Measurements from ENCODE around the gene TAL1.

The TAL1 gene

GRCh38 chr1:47229031-47229885 lies 2.8 kb downstream of the TAL1 start:
- DNase-seq: no peak

DNA sequence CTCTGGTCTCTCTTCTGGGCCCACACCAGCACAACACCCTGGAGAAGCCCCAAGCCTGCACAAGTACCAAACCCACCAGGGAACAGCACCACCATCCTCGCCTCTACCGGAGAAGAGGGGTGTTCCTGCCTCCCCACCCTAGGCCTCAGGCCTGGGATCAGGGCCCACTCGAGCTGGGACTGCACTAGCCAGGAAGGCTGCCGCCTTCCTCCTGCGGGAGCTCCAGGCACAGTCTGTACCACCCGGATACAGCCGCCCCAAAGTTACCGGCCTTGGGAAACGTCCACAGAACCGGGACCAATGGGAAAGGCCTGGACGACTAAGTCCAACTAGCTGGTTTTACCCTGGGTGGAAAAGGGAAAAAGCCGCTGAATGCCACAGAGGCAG lies 3.4 kb downstream of the TAL1 start:
- DNase-seq: no peak

DNA sequence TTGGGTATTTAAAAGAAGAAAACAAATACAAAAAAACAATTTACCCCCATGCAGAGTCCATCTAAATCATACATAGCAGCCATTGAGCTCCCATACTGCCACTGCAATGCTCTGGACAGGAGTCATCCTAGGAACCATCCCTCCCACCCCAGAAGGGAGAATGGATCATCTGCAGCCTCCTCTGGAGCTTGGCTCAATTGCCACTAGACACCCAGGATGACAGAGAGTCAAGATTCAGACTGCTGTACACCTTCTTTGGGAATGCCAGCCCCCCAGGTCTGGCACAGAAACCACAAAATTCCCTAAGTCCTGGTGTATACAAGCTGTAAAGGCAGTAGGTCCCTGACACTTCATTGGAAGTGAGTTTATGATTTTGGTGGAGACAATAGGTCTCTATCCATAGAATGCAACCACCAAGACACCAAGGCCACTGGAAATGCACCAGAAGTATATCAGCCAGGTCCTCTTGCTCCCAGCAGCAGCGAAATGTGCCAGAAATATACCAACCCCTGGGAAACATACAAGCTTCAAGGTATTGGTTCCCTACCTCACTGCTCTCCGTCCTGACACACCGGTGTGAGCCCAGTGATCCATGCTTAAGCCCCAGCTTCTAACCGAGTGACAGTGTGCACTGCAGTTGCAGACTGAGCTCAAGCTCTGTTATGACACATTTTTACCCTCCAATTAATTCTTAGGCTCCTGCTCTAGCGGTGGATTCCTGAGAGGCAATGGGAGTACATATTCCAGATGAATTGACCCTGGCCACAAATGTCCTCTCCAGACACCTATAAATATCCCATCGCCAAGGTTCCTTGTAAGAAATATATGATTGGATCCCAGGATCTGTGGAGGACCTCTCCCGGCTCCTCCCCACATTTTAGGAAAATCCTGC lies 4.4 kb downstream of the TAL1 start:
- no peak for DNase-seq

DNA sequence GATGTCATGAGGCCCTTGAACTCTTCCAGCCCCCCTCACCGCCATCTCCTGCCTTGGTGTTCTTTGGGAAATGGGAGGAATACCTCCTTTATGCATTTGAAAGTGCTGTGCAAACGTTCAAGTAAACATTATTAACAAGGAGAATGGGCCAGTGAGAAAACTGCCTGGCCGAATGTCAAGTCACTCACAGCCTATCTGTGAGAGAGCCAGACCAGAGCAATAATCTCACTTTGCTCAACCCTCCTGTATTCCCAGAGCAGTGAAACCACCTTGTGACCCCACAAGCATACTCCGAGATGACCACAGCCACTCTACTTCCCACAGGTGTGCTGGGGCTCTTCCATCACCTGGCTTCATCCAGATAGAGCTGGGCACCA lies 5.2 kb downstream of the TAL1 start:
- no peak for DNase-seq

DNA sequence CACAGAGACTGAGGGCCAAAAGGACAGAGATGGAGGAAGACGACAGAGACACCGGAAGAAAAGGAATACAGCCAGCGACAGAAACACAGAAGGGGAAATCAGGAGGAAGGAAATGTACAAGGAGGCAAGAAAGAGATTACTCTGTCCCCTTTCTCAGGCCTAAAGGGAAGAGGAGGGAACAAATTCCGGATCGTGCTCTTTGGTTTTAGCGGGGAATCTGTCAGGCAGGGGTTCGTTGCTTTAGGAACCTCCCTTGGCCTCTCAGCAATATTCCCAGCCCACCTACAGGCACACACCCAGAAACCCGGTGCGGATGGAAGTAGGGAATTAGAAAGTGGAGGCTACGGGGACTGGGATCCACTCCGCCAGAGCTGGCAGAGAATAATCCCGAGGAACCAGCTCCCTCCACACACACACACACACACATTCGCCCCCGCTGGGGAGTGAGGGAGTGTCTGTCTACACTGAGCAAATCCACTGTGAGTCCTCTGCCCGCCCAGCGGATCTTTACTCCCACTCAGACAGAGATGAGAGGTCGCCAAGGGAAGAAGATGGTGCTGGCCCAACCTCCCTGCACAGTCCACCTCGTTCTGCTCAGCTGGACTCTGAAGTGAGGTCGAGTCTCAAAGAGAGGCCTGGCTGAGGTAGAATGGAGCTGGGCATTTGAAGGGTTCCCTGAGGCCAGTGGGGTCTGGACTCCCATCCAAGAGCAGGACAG lies 5.7 kb downstream of the TAL1 start:
- DNase-seq: no peak

GRCh38 chr1:47225430-47226100 lies 6.5 kb downstream of the TAL1 start:
- DNase-seq: no peak

DNA sequence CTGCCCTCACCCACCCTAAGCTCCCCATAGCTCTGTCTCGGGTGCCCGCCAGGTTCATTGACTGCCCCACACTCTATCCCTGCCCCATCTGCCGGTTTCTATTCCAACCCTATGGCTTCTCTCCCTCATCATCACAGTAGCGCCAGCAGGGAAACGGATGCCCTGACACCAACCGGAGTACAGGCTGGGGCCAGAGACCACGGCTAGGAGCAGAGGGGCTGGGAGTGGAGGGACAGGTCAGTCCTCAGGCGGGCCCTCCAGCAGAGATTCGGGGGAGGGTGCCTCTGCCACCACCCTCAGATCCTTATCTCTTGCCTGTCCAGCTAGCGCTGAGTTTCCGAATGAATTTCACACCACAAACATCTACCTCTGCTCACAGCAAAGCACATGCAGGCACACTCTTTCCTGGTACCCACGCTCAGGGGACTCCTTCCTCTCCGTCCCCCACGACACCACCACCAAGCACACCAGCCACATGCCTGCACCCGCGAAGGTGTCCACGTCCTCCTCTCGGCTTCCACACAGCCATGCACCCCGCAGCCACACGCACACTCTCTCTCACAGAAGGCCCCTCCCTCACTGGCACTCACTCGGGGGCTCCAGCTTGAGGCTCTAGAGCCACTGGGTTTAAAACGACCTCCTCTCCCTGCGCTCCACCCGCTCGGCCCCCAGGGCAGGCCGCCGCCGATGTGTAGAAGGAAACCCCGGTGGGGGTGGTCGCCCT lies 7.2 kb downstream of the TAL1 start:
- DNase-seq: no peak

- DNase-seq: no peak
These were observed 7.9 kb downstream of the TAL1 start for GRCh38 chr1:47223921-47224675.

DNA sequence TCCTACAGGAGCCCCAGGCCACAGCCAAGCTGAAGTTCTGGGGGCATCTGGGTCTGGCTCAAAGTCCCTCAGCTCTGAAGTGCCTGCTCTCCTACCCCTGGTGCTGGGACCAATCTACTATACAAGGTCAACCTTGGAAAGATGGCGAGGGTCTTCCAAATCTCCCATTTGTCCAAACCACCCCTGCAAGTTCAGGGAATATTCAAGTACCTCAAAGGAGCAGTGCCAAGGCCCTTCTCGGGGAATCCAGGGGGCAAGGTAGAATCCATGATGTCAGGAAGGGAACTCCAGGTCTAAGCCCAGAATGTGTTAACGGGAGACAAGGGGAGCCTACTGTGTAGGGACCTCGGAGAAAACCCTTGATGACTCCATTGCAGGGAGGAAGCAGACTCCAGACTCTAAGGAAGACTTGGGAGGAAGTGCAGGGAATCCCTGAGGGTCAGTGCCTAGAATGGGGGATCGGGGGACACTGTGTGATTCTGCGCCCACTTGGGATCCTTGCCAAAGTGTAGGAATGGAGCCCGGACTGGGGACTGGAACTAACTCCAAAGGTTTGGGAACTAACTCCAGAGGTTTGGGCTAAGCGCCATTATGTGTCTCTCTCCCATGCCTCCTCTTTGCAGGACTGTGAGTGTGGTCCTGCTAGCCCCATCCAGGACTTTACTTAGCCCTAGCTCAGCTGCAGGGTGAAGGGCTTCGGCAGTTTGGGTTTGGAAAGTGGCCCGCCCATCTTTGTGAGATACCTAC lies 8.7 kb downstream of the TAL1 start:
- DNase-seq: no peak

- no peak for DNase-seq
These were observed 9.5 kb downstream of the TAL1 start for GRCh38 chr1:47222476-47222875.

DNA sequence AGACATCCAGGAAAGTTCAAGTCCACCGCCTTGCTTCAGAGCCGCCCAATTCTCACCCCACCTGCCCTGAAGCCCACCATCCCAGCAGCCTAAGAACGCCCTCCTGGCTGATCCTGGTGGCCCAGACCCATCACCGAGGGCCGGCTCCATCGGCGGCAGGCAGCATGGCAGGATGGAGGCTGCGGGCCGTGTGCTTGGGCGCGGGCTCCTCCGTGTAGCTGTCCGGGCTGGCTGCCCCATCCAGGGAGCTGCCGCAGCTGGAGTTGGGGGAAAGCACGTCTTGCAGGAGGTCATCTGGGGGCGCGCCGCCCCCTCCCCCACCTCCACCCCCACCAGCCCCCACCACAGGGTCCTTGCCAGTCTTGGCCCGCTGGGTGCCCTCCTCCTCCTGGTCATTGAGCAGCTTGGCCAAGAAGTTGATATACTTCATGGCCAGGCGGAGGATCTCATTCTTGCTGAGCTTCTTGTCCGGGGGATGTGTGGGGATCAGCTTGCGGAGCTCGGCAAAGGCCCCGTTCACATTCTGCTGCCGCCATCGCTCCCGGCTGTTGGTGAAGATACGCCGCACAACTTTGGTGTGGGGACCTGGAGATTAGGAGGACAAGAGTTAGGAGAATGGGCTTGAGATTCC lies 12.3 kb downstream of the TAL1 start:
- DNase-seq: no peak

- DNase-seq: no peak
These were observed 13.0 kb downstream of the TAL1 start for GRCh38 chr1:47219001-47219400.

GRCh38 chr1:47216278-47217059 lies 15.6 kb downstream of the TAL1 start:
- no peak for DNase-seq

DNA sequence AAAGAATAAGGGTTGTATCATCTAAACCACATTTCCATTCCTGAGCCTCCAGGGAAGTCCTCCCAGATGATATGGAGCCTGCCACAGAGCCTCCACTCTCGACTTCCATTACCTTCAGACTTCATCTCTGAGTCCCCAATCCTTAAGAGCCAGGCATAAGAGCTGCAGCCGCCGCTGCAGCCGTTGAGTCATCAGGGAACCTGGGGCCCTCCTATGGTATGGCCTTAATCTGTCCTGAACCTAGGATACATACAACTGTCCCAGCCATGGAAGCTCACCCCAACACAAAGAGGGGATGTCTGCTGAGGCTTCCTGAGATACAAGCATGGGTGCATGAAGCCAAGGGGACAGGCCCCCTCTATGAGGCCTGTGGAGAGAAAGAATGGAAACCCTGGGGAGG lies 16.3 kb downstream of the TAL1 start:
- no peak for DNase-seq

- DNase-seq: no peak
These were observed 17.5 kb downstream of the TAL1 start for GRCh38 chr1:47214549-47214948.

GRCh38 chr1:47213230-47213963 lies 18.6 kb downstream of the TAL1 start:
- no peak for DNase-seq

- DNase-seq: no peak
These were observed 19.3 kb downstream of the TAL1 start for GRCh38 chr1:47212636-47213229.

DNA sequence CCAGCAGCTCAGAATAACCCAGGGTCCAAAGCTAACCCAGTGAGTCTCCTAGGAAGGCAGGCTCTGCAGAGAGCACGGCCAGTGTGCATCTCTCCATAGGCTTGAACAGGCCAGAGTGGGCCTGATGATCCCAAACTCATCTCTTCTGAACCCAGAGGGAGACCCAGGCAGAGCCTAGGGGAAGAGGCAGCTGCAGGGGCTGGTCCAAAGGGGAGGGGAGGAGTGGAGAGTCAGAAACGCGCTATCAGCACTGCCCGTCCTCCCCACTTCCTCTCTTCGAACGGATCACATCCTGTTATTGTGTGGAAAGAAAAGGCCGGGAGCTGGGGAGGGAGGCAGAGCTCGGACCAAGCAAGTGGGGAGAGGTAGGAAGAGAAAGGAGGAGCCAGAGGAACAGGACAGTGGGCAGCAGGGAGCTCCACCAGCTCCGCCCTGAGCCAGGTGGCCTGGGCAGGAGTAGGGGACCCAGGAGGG lies 20.2 kb downstream of the TAL1 start:
- no peak for DNase-seq

Measured in SHP77 treated with DMSO at 0.1 percent for 48 hours (cell line).